Prostate gland (tissue), 2 donors: Measurements from ENCODE around the gene ABHD15.

Experiments used
- CTCF ChIP-seq, 4 experiments: fragments of 200-600 bp in 2 of 4; fragments of 450-650 bp in 2 of 4; sonication (generic) in 2 of 4; IDR thresholded peaks; 1 replicate in 3 of 4; 2 replicates in 1 of 4; pipeline ENCODE4 v1.5.1; 2016 to 2019; ENCODE audit warnings: antibody characterized with exemption in 4 of 4, mild to moderate bottlenecking in 2 of 4, moderate library complexity in 2 of 4
- POLR2A ChIP-seq: fragments of 450-650 bp; IDR thresholded peaks from one replicate; pipeline ENCODE4 v1.6.1; 2016; ENCODE audit warnings: antibody characterized with exemption, mild to moderate bottlenecking
- POLR2AphosphoS5 ChIP-seq: sonication (generic); formaldehyde crosslinking; IDR thresholded peaks from one replicate; pipeline ENCODE4 v1.6.1; 2017; ENCODE audit warnings: antibody characterized with exemption

GRCh38 chr17:29603109-29603674 is 36.4 kb upstream of the ABHD15 start:
- TF ChIP-seq POLR2A (no peak), CTCF (IDR thresholded peaks at IDR 0.05) (no peak), POLR2AphosphoS5 (no peak)
